ENCODE data around the gene ERVV-1.
"Not testable (repeated sequence)": the region's sequence is repeated elsewhere in the genome, so short reads cannot be mapped to it uniquely, and the experiment has no call there.

ERVV-1 gene

GRCh38 chr19:53013621-53014020 is at the start of gene ERVV-1:
Gene ERVV-1 (plus strand): TSS chr19:53013921. CDS start chr19:53014091, 170 bp downstream.
- TF ChIP-seq POLR2A (IDR thresholded peaks at IDR 0.05; ENCODE audit: extremely low read depth, insufficient read length): no peak
- TF ChIP-seq CTCF (IDR thresholded peaks at IDR 0.05; ENCODE audit: low read depth, low read length): no peak
- no peak for TF ChIP-seq MYC (IDR thresholded peaks at IDR 0.05; ENCODE audit: low read depth, low read length)
- no peak for TF ChIP-seq MAX (IDR thresholded peaks at IDR 0.05; ENCODE audit: low read depth, low read length)
- no peak for DNase-seq (ENCODE audit: low read depth)
- no peak within 1 kb of the TSS for H3K4me3 ChIP-seq (ENCODE audit: low read depth, low read length)

- no peak overlapping the region for H3K4me3 ChIP-seq (ENCODE audit: low read depth, low read length)
- TF ChIP-seq MAX (IDR thresholded peaks at IDR 0.05; ENCODE audit: low read depth, low read length) (no peak), CTCF (IDR thresholded peaks at IDR 0.05; ENCODE audit: low read depth, low read length) (no peak), POLR2A (IDR thresholded peaks at IDR 0.05; ENCODE audit: extremely low read depth, insufficient read length) (no peak), MYC (IDR thresholded peaks at IDR 0.05; ENCODE audit: low read depth, low read length) (no peak)
- no peak for DNase-seq (ENCODE audit: low read depth)
Observed at GRCh38 chr19:52967772-52968171, 45.9 kb upstream of the ERVV-1 start.

- TF ChIP-seq MYC (IDR thresholded peaks at IDR 0.05; ENCODE audit: low read depth, low read length) (no peak), CTCF (IDR thresholded peaks at IDR 0.05; ENCODE audit: low read depth, low read length) (no peak), MAX (IDR thresholded peaks at IDR 0.05; ENCODE audit: low read depth, low read length) (no peak), POLR2A (IDR thresholded peaks at IDR 0.05; ENCODE audit: extremely low read depth, insufficient read length) (no peak)
- DNase-seq (ENCODE audit: low read depth): no peak
- no peak overlapping the region for H3K4me3 ChIP-seq (ENCODE audit: low read depth, low read length)
Observed at GRCh38 chr19:52981329-52981728, 32.4 kb upstream of the ERVV-1 start.

GRCh38 chr19:52983167-52983566 is 30.6 kb upstream of the ERVV-1 start:
- not testable (repeated sequence) for DNase-seq (ENCODE audit: low read depth); H3K4me3 ChIP-seq (ENCODE audit: low read depth, low read length)

GRCh38 chr19:52987221-52987620 is 26.5 kb upstream of the ERVV-1 start:
- H3K4me3 ChIP-seq (ENCODE audit: low read depth, low read length): no peak overlapping the region
- TF ChIP-seq MAX (IDR thresholded peaks at IDR 0.05; ENCODE audit: low read depth, low read length) (no peak), CTCF (IDR thresholded peaks at IDR 0.05; ENCODE audit: low read depth, low read length) (no peak), MYC (IDR thresholded peaks at IDR 0.05; ENCODE audit: low read depth, low read length) (no peak), POLR2A (IDR thresholded peaks at IDR 0.05; ENCODE audit: extremely low read depth, insufficient read length) (no peak)
- no peak for DNase-seq (ENCODE audit: low read depth)

GRCh38 chr19:52988506-52988905 is 25.2 kb upstream of the ERVV-1 start:
- H3K4me3 ChIP-seq (ENCODE audit: low read depth, low read length): no peak overlapping the region
- TF ChIP-seq MAX (IDR thresholded peaks at IDR 0.05; ENCODE audit: low read depth, low read length) (no peak), MYC (IDR thresholded peaks at IDR 0.05; ENCODE audit: low read depth, low read length) (no peak), POLR2A (IDR thresholded peaks at IDR 0.05; ENCODE audit: extremely low read depth, insufficient read length) (no peak), CTCF (IDR thresholded peaks at IDR 0.05; ENCODE audit: low read depth, low read length) (no peak)
- no peak for DNase-seq (ENCODE audit: low read depth)
